Measurements from ENCODE around the gene TFE3.

DNA sequence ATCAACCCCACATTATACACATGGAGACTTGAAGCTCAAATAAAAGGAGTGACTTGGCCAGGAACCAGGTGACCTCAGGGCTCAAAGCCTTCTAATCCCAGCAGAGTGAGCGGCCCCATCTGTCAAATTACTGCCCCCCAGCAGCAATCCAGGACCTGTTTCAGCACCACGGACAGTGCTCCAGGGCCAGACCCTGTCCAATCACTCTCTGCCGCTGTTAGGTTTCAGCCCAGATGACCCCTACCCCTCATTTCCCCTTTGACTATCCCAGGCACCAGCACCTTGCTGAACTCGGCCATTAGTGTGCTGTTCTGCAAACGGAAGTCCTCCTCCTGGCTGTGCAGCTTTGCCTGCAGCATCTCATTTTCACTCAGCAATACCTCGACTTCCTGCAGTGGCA is 46.2 kb downstream of the TFE3 start:
- TF ChIP-seq CTCF (conservative IDR thresholded peaks at IDR 0.05; ENCODE audit: low read length): no peak
- no peak for TF ChIP-seq EZH2phosphoT487 (IDR thresholded peaks at IDR 0.05; ENCODE audit: borderline replicate concordance)

All from Loucy (cell line).